ENCODE measurements around the gene CNIH3. TPM values are rescaled to one million over a fixed set of nuclear protein-coding genes. Genes with fewer than 3 reads are reported as not detected.

The CNIH3 gene
- total and polyA plus RNA-seq, 2 donors (not counting 1 experiment from before 2014, with no cell fraction given) = 3.7 to 28.1 TPM

DNA sequence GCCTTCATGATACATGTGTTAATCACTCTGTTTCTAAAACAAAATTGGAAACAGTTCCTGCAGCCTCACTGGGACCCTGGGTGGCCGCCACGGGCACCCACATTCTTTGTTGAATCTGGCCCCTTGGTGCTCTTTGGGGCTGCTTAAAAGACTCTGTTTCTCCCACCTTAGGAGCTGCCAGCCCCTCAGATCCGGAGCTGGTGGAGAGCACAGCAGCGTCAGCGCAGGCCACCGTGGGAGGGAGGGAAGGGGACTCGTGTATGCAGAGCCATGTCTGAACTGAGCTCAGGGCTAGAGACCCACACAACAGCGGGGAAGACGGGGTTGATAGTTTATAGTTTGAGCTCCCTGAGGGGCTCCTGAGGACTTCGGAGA lies 121.2 kb downstream of the CNIH3 start:
- no peak for DNase-seq (ENCODE audit: low read depth in 2 of 2)
- no peaks in the 10 kb centered on the region for H3K79me2 ChIP-seq (ENCODE audit: control insufficient read depth, insufficient read depth, low read length)
- H3K36me3 ChIP-seq (ENCODE audit: control insufficient read depth, insufficient read depth, low read length) = peaks cover 2% of the 10 kb centered on the region
- H3K4me1 ChIP-seq (ENCODE audit: control insufficient read depth, extremely low read depth, insufficient read depth, low read length) = peaks cover 9% of the 10 kb centered on the region
- no peaks in the 10 kb centered on the region for H4K20me1 ChIP-seq (ENCODE audit: control insufficient read depth, extremely low read depth, insufficient read depth, low read length)
- no peak overlapping the region for H2AFZ ChIP-seq (ENCODE audit: low read length)
- no peaks in the 10 kb centered on the region for H3K9me3 ChIP-seq (ENCODE audit: control insufficient read depth, insufficient read depth, low read depth, low read length)
- TF ChIP-seq EZH2 (IDR thresholded peaks at IDR 0.05; ENCODE audit: low read length, missing control alignments) = no peak
- TF ChIP-seq, protein P1, sequence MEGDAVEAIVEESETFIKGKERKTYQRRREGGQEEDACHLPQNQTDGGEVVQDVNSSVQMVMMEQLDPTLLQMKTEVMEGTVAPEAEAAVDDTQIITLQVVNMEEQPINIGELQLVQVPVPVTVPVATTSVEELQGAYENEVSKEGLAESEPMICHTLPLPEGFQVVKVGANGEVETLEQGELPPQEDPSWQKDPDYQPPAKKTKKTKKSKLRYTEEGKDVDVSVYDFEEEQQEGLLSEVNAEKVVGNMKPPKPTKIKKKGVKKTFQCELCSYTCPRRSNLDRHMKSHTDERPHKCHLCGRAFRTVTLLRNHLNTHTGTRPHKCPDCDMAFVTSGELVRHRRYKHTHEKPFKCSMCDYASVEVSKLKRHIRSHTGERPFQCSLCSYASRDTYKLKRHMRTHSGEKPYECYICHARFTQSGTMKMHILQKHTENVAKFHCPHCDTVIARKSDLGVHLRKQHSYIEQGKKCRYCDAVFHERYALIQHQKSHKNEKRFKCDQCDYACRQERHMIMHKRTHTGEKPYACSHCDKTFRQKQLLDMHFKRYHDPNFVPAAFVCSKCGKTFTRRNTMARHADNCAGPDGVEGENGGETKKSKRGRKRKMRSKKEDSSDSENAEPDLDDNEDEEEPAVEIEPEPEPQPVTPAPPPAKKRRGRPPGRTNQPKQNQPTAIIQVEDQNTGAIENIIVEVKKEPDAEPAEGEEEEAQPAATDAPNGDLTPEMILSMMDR (conservative IDR thresholded peaks at IDR 0.05 in 1 of 2, IDR thresholded peaks at IDR 0.05 in 1 of 2; ENCODE audit: low read depth in 1 of 2, low read length in 2 of 2) = no peak
- H3K9ac ChIP-seq (ENCODE audit: insufficient read depth, low read length) = no peak overlapping the region
- H3K27ac ChIP-seq (ENCODE audit: insufficient read depth, low read length) = no peak overlapping the region
- no peaks in the 10 kb centered on the region for H3K27me3 ChIP-seq (ENCODE audit: control insufficient read depth, insufficient read depth, low read length)
- H3K4me3 ChIP-seq (replicated peaks in 1 of 4; ENCODE audit: control extremely low read depth in 1 of 4, insufficient read depth in 1 of 4, low read depth in 3 of 4, low read length in 4 of 4) = no peak overlapping the region
- H3K4me2 ChIP-seq (ENCODE audit: extremely low read depth, insufficient read depth, low read length) = peak overlapping the region; percentile 9

DNA sequence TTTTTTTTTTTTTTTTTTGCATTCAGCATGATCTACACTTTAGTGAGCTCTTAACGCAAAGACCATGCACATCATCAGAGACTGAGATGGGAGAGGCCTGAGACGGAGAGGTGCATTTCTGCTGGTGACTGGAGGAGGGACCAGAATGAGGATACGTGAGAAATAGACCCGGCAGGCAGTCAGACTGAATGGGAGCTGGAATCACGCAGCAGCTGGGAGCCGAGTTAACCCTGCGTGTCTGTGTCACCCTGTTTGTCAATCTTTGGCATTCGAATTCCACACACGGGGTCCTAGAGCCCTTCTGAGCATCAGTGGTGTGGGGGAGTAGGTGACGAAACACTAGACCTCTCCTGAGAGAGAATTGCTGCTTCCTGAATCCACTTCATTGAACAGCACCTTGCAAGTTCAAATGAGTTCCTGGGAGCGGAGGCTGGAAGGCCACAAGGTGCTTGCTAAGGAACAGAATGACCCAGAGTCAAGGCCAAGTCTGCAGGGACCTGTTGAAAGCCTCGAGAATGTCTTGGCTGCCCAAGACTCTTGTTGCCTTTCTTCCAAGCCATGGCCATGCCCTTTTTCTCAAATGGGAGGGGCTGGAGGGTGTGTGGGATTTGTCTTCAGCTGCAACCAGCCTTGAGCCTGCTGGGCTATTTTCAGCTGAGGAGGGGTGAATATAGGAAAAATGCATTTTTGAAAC lies 123.3 kb downstream of the CNIH3 start:
- Histone ChIP-seq H3K27me3 (ENCODE audit: control insufficient read depth, insufficient read depth, low read length) (no peaks in the 10 kb centered on the region), H4K20me1 (ENCODE audit: control insufficient read depth, extremely low read depth, insufficient read depth, low read length) (no peaks in the 10 kb centered on the region)

DNA sequence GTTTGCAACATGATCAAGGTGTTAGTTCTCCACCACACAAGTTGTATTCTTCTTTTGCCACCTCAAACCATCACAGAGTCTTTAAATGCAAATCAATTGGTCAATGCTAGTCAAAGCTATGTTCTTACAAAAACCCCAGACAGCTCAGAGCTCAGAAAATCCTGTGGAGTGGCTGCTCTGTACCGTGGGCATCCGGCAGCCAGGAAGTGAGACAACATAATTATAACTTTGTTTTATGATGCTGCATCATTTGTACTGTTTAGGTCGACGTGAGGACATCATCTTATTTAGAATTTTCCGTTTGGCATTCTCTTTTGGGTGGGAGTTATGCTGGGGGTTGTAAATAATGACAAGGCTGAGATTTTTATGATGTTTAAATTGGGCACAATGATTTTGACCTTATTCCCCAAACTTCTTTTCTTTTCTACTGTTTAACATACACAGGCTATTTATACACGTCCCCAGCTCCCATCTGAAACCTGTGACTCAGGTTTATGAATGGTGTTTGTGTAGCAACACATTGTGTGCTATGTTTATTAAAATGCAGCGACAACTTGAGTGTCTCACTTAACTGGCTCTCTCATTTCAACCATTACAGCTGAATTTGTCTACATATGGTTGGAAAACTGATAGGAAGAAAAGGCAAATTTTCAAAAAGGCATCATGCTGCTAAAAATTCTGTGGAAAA lies 124.0 kb downstream of the CNIH3 start:
- H3K9ac ChIP-seq (ENCODE audit: insufficient read depth, low read length) = no peak overlapping the region
- H3K4me2 ChIP-seq (ENCODE audit: extremely low read depth, insufficient read depth, low read length) = no peak overlapping the region
- H3K4me3 ChIP-seq (replicated peaks in 1 of 4; ENCODE audit: control extremely low read depth in 1 of 4, insufficient read depth in 1 of 4, low read depth in 3 of 4, low read length in 4 of 4) = no peak overlapping the region
- H3K27ac ChIP-seq (ENCODE audit: insufficient read depth, low read length) = no peak overlapping the region
- no peaks in the 10 kb centered on the region for H3K79me2 ChIP-seq (ENCODE audit: control insufficient read depth, insufficient read depth, low read length)
- H3K36me3 ChIP-seq (ENCODE audit: control insufficient read depth, insufficient read depth, low read length) = peaks cover 2% of the 10 kb centered on the region
- H2AFZ ChIP-seq (ENCODE audit: low read length) = no peak overlapping the region
- TF ChIP-seq, protein P1 (conservative IDR thresholded peaks at IDR 0.05 in 1 of 2, IDR thresholded peaks at IDR 0.05 in 1 of 2; ENCODE audit: low read depth in 1 of 2, low read length in 2 of 2) = no peak
- TF ChIP-seq EZH2 (IDR thresholded peaks at IDR 0.05; ENCODE audit: low read length, missing control alignments) = no peak
- no peaks in the 10 kb centered on the region for H3K27me3 ChIP-seq (ENCODE audit: control insufficient read depth, insufficient read depth, low read length)
- no peaks in the 10 kb centered on the region for H4K20me1 ChIP-seq (ENCODE audit: control insufficient read depth, extremely low read depth, insufficient read depth, low read length)
- DNase-seq (ENCODE audit: low read depth in 2 of 2) = no peak
- H3K4me1 ChIP-seq (ENCODE audit: control insufficient read depth, extremely low read depth, insufficient read depth, low read length) = peaks cover 7% of the 10 kb centered on the region
- no peaks in the 10 kb centered on the region for H3K9me3 ChIP-seq (ENCODE audit: control insufficient read depth, insufficient read depth, low read depth, low read length)

More for the DNA sequence above, 123.3 kb downstream of the CNIH3 start:
- no peak for DNase-seq (ENCODE audit: low read depth in 2 of 2)
- Histone ChIP-seq H3K4me2 (ENCODE audit: extremely low read depth, insufficient read depth, low read length) (no peak overlapping the region), H3K4me3 (replicated peaks in 1 of 4; ENCODE audit: control extremely low read depth in 1 of 4, insufficient read depth in 1 of 4, low read depth in 3 of 4, low read length in 4 of 4) (no peak overlapping the region), H3K9me3 (ENCODE audit: control insufficient read depth, insufficient read depth, low read depth, low read length) (no peaks in the 10 kb centered on the region), H3K36me3 (ENCODE audit: control insufficient read depth, insufficient read depth, low read length) (peaks cover 2% of the 10 kb centered on the region), H3K9ac (ENCODE audit: insufficient read depth, low read length) (no peak overlapping the region), H2AFZ (ENCODE audit: low read length) (no peak overlapping the region), H3K4me1 (ENCODE audit: control insufficient read depth, extremely low read depth, insufficient read depth, low read length) (peaks cover 7% of the 10 kb centered on the region), H3K79me2 (ENCODE audit: control insufficient read depth, insufficient read depth, low read length) (no peaks in the 10 kb centered on the region), H3K27ac (ENCODE audit: insufficient read depth, low read length) (no peak overlapping the region)
- TF ChIP-seq EZH2 (IDR thresholded peaks at IDR 0.05; ENCODE audit: low read length, missing control alignments) = no peak
- TF ChIP-seq, protein P1 (conservative IDR thresholded peaks at IDR 0.05 in 1 of 2, IDR thresholded peaks at IDR 0.05 in 1 of 2; ENCODE audit: low read depth in 1 of 2, low read length in 2 of 2) = no peak

Measured in fibroblast of lung (primary cell).